ENCODE data around the gene FBF1. TPM values are rescaled to one million over a fixed set of nuclear protein-coding genes. Genes with fewer than 3 reads are reported as not detected.

FBF1 gene
- 10 to 100 TPM in 4 of 7 donors, 1 to 10 TPM in 3; 5.0 to 14.9 (median 11.2) TPM for total RNA-seq
- 1 to 10 TPM; 3.0 to 7.8 TPM for polyA plus RNA-seq
- long read RNA-seq, donor 1, partial matches to known transcripts = 6 of 8 reads
- long read RNA-seq, donor 1, other reads (novel, unspliced or antisense) = 2 of 8 reads
- long read RNA-seq, donor 2 = 0 reads
- long read RNA-seq, donor 3, partial matches to known transcripts = 1 of 20 reads
- long read RNA-seq, donor 3, other reads (novel, unspliced or antisense) = 17 of 20 reads

- H3K9me3 ChIP-seq = no peaks in the 10 kb centered on the region
- no peaks in the 10 kb centered on the region for H3K4me1 ChIP-seq (ENCODE audit: insufficient read depth)
- H3K27me3 ChIP-seq = no peaks in the 10 kb centered on the region
- no peaks in the 10 kb centered on the region for H3K36me3 ChIP-seq
- peak within 1 kb of the TSS; percentile 70 for H3K4me3 ChIP-seq
- whole genome bisulfite sequencing, 3 donors = 0 to 1% (median 0%) methylated on average over 38 to 63 of the region's 63 CpGs
- TF ChIP-seq EP300 (IDR thresholded peaks at IDR 0.05) (no peak), POLR2A (IDR thresholded peaks at IDR 0.05) (peak; percentile 80), CTCF (IDR thresholded peaks at IDR 0.05) (peak in 1 of 3 donors; percentile 17)
- DNase-seq = peak; percentile 89 to 94 (median 91)
- intact Hi-C loops (cut with DNase I) = loop anchor here in 1 of 4 donors (5.0 kb wide), 1 partner anchor 36 kb away; the partner anchor contains the start of genes ACOX1 and TEN1
- peak within 1 kb of the TSS in 1 of 2 donors; percentile 54 for H3K27ac ChIP-seq
Observed at GRCh38 chr17:75940727-75941441, at the start of gene FBF1. Gene FBF1 (minus strand): TSS chr17:75941042. CDS start chr17:75938149, 2,893 bp downstream.

GRCh38 chr17:75987041-75987440 is 46.2 kb upstream of the FBF1 start:
- 62 to 67% (median 65%) methylated on average over 4 of the region's 4 CpGs for WGBS, 3 donors
- H3K4me1 ChIP-seq (ENCODE audit: insufficient read depth) = no peaks in the 10 kb centered on the region
- intact Hi-C loops (cut with DNase I) = no loop called here

GRCh38 chr17:75985986-75986385 is 45.1 kb upstream of the FBF1 start:
- H3K4me1 ChIP-seq (ENCODE audit: insufficient read depth) = no peaks in the 10 kb centered on the region
- no peaks in the 10 kb centered on the region for H3K27me3 ChIP-seq
- 92 to 95% (median 93%) methylated on average over 4 of the region's 4 CpGs for WGBS, 3 donors
- intact Hi-C loops (cut with DNase I) = no loop called here
- no peak overlapping the region for H3K4me3 ChIP-seq
- H3K36me3 ChIP-seq = no peaks in the 10 kb centered on the region
- H3K27ac ChIP-seq = no peak overlapping the region
- H3K9me3 ChIP-seq = no peaks in the 10 kb centered on the region
- no peak for DNase-seq
- TF ChIP-seq POLR2A (IDR thresholded peaks at IDR 0.05) (no peak), CTCF (IDR thresholded peaks at IDR 0.05) (no peak), EP300 (IDR thresholded peaks at IDR 0.05) (no peak)

More at GRCh38 chr17:75987041-75987440, 46.2 kb upstream of the FBF1 start:
- Histone ChIP-seq H3K36me3 (no peaks in the 10 kb centered on the region), H3K27ac (no peak overlapping the region), H3K9me3 (no peaks in the 10 kb centered on the region), H3K4me3 (no peak overlapping the region), H3K27me3 (no peaks in the 10 kb centered on the region)
- DNase-seq = peak in 1 of 5 donors; percentile 7
- no peak for TF ChIP-seq POLR2A (IDR thresholded peaks at IDR 0.05)
- TF ChIP-seq EP300 (IDR thresholded peaks at IDR 0.05) = no peak
- TF ChIP-seq CTCF (IDR thresholded peaks at IDR 0.05) = no peak

- DNase-seq = peak in 1 of 5 donors; percentile 13
- H3K27me3 ChIP-seq = no peaks in the 10 kb centered on the region
- TF ChIP-seq CTCF (IDR thresholded peaks at IDR 0.05) = no peak
- TF ChIP-seq EP300 (IDR thresholded peaks at IDR 0.05) = no peak
- no peak for TF ChIP-seq POLR2A (IDR thresholded peaks at IDR 0.05)
- no peaks in the 10 kb centered on the region for H3K36me3 ChIP-seq
- H3K27ac ChIP-seq = no peak overlapping the region
- intact Hi-C loops (cut with DNase I) = no loop called here
- no peak overlapping the region for H3K4me3 ChIP-seq
- H3K9me3 ChIP-seq = no peaks in the 10 kb centered on the region
- H3K4me1 ChIP-seq (ENCODE audit: insufficient read depth) = no peaks in the 10 kb centered on the region
- WGBS, 3 donors = 45 to 50% (median 47%) methylated on average over 6 of the region's 6 CpGs
Observed at GRCh38 chr17:75983501-75984181, 42.8 kb upstream of the FBF1 start.
